ENCODE measurements around the gene TEX2. TPM values are rescaled to one million over a fixed set of nuclear protein-coding genes. Genes with fewer than 3 reads are reported as not detected.
A peak's percentile ranks its signal among the peaks of the same experiment; 100 is the strongest.

Gene TEX2
- total and polyA plus RNA-seq, 9 of the 15 experiments (the other 6 are each of a cell fraction or from before 2014, with no cell fraction given) = 4.1 to 27.6 (median 19.3) TPM

DNA sequence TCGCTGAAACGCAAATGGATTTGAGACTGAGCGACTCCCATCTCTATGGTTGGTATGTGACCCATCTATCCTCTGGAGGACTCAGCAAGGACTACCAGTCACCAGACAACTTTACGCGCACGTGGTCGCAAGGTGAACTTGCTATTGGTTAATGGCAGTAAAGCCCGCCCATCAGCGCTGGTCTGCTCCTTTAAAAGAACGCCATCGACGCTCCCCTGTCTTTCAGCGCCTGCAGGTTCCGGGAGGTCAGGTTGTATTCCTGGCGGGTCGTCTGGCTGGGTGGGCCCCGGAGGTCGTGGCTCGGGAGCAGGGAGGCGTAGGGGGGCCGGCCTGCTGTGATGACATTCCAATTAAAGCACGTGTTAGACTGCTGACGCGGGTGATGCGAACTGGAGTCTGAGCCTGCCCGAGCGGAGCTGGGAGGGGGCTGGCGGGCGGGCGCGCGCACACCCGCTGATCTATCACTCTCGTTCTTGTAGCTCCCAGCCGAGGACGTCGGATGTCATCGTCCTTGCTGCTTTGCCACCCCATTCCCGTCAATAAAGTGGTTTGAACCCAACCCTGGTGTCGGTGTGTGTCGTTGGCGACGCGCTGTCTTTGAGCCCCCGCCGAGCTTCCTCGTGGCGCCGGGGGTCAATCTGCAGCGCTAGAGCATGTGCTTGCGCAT, 117.2 kb downstream of the TEX2 start (continued):
- TF ChIP-seq, protein P1, sequence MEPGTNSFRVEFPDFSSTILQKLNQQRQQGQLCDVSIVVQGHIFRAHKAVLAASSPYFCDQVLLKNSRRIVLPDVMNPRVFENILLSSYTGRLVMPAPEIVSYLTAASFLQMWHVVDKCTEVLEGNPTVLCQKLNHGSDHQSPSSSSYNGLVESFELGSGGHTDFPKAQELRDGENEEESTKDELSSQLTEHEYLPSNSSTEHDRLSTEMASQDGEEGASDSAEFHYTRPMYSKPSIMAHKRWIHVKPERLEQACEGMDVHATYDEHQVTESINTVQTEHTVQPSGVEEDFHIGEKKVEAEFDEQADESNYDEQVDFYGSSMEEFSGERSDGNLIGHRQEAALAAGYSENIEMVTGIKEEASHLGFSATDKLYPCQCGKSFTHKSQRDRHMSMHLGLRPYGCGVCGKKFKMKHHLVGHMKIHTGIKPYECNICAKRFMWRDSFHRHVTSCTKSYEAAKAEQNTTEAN (CRISPR knock-in tag; IDR thresholded peaks at IDR 0.05) = peak; percentile 58; the same call in 1 of the 2 replicates
- TF ChIP-seq, protein P2, sequence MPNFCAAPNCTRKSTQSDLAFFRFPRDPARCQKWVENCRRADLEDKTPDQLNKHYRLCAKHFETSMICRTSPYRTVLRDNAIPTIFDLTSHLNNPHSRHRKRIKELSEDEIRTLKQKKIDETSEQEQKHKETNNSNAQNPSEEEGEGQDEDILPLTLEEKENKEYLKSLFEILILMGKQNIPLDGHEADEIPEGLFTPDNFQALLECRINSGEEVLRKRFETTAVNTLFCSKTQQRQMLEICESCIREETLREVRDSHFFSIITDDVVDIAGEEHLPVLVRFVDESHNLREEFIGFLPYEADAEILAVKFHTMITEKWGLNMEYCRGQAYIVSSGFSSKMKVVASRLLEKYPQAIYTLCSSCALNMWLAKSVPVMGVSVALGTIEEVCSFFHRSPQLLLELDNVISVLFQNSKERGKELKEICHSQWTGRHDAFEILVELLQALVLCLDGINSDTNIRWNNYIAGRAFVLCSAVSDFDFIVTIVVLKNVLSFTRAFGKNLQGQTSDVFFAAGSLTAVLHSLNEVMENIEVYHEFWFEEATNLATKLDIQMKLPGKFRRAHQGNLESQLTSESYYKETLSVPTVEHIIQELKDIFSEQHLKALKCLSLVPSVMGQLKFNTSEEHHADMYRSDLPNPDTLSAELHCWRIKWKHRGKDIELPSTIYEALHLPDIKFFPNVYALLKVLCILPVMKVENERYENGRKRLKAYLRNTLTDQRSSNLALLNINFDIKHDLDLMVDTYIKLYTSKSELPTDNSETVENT (CRISPR knock-in tag; IDR thresholded peaks at IDR 0.05) = peak; percentile 99
- TF ChIP-seq, protein P3, sequence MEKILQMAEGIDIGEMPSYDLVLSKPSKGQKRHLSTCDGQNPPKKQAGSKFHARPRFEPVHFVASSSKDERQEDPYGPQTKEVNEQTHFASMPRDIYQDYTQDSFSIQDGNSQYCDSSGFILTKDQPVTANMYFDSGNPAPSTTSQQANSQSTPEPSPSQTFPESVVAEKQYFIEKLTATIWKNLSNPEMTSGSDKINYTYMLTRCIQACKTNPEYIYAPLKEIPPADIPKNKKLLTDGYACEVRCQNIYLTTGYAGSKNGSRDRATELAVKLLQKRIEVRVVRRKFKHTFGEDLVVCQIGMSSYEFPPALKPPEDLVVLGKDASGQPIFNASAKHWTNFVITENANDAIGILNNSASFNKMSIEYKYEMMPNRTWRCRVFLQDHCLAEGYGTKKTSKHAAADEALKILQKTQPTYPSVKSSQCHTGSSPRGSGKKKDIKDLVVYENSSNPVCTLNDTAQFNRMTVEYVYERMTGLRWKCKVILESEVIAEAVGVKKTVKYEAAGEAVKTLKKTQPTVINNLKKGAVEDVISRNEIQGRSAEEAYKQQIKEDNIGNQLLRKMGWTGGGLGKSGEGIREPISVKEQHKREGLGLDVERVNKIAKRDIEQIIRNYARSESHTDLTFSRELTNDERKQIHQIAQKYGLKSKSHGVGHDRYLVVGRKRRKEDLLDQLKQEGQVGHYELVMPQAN (IDR thresholded peaks at IDR 0.05; ENCODE audit: borderline replicate concordance) = peak; percentile 89
- TF ChIP-seq MAZ (CRISPR knock-in tag; conservative IDR thresholded peaks at IDR 0.05 in 1 of 2, IDR thresholded peaks at IDR 0.05 in 1 of 2) = peak; percentile 77 to 91
- peak; percentile 88 for TF ChIP-seq HNRNPLL (IDR thresholded peaks at IDR 0.05; ENCODE audit: low read depth, low read length, poor library complexity, severe bottlenecking)
- TF ChIP-seq KLF10 (CRISPR knock-in tag; IDR thresholded peaks at IDR 0.05) = 0 out of 2 replicates have a peak, but pooled peaks have one; percentile 39
- TF ChIP-seq, protein P4, sequence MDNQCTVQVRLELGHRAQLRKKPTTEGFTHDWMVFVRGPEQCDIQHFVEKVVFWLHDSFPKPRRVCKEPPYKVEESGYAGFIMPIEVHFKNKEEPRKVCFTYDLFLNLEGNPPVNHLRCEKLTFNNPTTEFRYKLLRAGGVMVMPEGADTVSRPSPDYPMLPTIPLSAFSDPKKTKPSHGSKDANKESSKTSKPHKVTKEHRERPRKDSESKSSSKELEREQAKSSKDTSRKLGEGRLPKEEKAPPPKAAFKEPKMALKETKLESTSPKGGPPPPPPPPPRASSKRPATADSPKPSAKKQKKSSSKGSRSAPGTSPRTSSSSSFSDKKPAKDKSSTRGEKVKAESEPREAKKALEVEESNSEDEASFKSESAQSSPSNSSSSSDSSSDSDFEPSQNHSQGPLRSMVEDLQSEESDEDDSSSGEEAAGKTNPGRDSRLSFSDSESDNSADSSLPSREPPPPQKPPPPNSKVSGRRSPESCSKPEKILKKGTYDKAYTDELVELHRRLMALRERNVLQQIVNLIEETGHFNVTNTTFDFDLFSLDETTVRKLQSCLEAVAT (IDR thresholded peaks at IDR 0.05) = peak in 1 of 2 experiments; percentile 60; a peak in 3 of 4 replicates
- TF ChIP-seq SRSF7 (optimal IDR thresholded peaks at IDR 0.05; ENCODE audit: low read depth, low read length) = no peak
- TF ChIP-seq ZBTB1 (CRISPR knock-in tag; IDR thresholded peaks at IDR 0.05; ENCODE audit: borderline replicate concordance, low read depth) = peak; percentile 41; the same call in 1 of the 2 replicates
- TF ChIP-seq COPS2 (conservative IDR thresholded peaks at IDR 0.05) = no peak
